OCI-LY3 (cell line): ENCODE measurements around the gene NUMBL.
"Not testable (repeated sequence)": the region's sequence is repeated elsewhere in the genome, so short reads cannot be mapped to it uniquely, and the experiment has no call there.

Source experiments
- H2AFZ ChIP-seq: fragments of 200-600, 300-600 bp; shearing (Covaris generic); 2 replicates; pipeline ENCODE4 v1.6.0; 2014; ENCODE audit warnings: antibody characterized with exemption, low read depth, low read length
- H3K27ac ChIP-seq: fragments of 200-600, 300-600 bp; sonication (generic); 2 replicates; pipeline ENCODE4 v1.5.1; 2014; ENCODE audit warnings: mild to moderate bottlenecking, low read length, moderate library complexity, mixed read lengths
- H3K27me3 ChIP-seq: fragments of 200-600, 300-600 bp; sonication (generic); 2 replicates; pipeline ENCODE4 v1.6.1; 2014; ENCODE audit warnings: low read depth, low read length, mixed read lengths
- H3K36me3 ChIP-seq: fragments of 200-600, 300-600 bp; sonication (generic); replicated peaks from 2 replicates; pipeline ENCODE3; 2014; ENCODE audit warnings: low read depth, low read length, mixed read lengths
- H3K4me1 ChIP-seq: fragments of 300-600, 200-600 bp; sonication (generic); 2 replicates; pipeline ENCODE4 v1.6.1; 2014; ENCODE audit warnings: low read length, mixed read lengths
- H3K4me2 ChIP-seq: fragments of 200-600, 300-600 bp; sonication (generic); 2 replicates; pipeline ENCODE4 v1.6.1; 2014; ENCODE audit warnings: low read length, mixed read lengths
- H3K4me3 ChIP-seq: fragments of 300-600, 200-600 bp; sonication (generic); 2 replicates; pipeline ENCODE4 v1.5.1; 2014; ENCODE audit warnings: antibody characterized with exemption, mild to moderate bottlenecking, low read length, moderate library complexity
- H3K79me2 ChIP-seq: fragments of 300-600, 200-600 bp; shearing (Covaris generic); 2 replicates; pipeline ENCODE4 v1.6.1; 2014; ENCODE audit warnings: mild to moderate bottlenecking, low read length, mixed read lengths
- H3K9ac ChIP-seq: fragments of 300-600, 200-600 bp; shearing (Covaris generic); 2 replicates; pipeline ENCODE4 v1.6.0; 2014; ENCODE audit warnings: mild to moderate bottlenecking, low read length, moderate library complexity
- H3K9me3 ChIP-seq: fragments of 200-600, 300-600 bp; shearing (Covaris generic); 2 replicates; pipeline ENCODE4 v1.6.1; 2014; ENCODE audit warnings: low read length, mixed read lengths; ENCODE audit not compliant: insufficient read depth
- H4K20me1 ChIP-seq: fragments of 200-600, 300-600 bp; sonication (generic); 2 replicates; pipeline ENCODE4 v1.6.1; 2016; ENCODE audit warnings: low read length, mixed read lengths; ENCODE audit not compliant: insufficient read depth
- EZH2phosphoT487 ChIP-seq: fragments of 200-600 bp; shearing (Covaris generic); IDR thresholded peaks from 2 replicates; pipeline ENCODE4 v1.6.1; 2018; ENCODE audit warnings: antibody characterized with exemption, mixed run types, low read depth
- TF ChIP-seq, protein P1 (sequence below): fragments of 200-600, 300-600 bp; sonication (generic); IDR thresholded peaks from 2 replicates; pipeline ENCODE4 v1.5.1; 2014; ENCODE audit warnings: antibody characterized with exemption, low read length, low read depth

Gene NUMBL

DNA sequence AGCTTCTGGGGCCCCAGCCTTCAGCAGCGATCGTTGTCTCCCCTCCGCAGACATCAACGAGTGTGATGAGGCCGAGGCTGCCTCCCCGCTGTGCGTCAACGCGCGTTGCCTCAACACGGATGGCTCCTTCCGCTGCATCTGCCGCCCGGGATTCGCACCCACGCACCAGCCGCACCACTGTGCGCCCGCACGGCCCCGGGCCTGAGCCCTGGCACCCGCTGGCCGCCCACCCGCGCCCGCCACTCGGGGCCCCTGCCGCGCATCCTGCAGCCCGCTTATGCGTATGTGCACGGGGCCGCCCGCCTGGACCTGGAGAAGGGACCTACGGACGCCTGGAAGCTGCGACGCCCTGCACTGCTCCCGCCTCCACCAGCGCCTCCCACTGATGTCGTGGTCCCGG is 61.1 kb downstream of the NUMBL start:
- Histone ChIP-seq H3K79me2 (no peaks in the 10 kb centered on the region), H2AFZ (no peak overlapping the region), H3K9me3 (no peaks in the 10 kb centered on the region), H3K4me2 (no peak overlapping the region), H3K36me3 (no peaks in the 10 kb centered on the region), H4K20me1 (no peaks in the 10 kb centered on the region), H3K27me3 (no peaks in the 10 kb centered on the region), H3K4me3 (no peak overlapping the region), H3K4me1 (no peaks in the 10 kb centered on the region), H3K27ac (no peak overlapping the region), H3K9ac (no peak overlapping the region)
- TF ChIP-seq, protein P1, sequence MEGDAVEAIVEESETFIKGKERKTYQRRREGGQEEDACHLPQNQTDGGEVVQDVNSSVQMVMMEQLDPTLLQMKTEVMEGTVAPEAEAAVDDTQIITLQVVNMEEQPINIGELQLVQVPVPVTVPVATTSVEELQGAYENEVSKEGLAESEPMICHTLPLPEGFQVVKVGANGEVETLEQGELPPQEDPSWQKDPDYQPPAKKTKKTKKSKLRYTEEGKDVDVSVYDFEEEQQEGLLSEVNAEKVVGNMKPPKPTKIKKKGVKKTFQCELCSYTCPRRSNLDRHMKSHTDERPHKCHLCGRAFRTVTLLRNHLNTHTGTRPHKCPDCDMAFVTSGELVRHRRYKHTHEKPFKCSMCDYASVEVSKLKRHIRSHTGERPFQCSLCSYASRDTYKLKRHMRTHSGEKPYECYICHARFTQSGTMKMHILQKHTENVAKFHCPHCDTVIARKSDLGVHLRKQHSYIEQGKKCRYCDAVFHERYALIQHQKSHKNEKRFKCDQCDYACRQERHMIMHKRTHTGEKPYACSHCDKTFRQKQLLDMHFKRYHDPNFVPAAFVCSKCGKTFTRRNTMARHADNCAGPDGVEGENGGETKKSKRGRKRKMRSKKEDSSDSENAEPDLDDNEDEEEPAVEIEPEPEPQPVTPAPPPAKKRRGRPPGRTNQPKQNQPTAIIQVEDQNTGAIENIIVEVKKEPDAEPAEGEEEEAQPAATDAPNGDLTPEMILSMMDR, result no peak
- TF ChIP-seq EZH2phosphoT487, result no peak

DNA sequence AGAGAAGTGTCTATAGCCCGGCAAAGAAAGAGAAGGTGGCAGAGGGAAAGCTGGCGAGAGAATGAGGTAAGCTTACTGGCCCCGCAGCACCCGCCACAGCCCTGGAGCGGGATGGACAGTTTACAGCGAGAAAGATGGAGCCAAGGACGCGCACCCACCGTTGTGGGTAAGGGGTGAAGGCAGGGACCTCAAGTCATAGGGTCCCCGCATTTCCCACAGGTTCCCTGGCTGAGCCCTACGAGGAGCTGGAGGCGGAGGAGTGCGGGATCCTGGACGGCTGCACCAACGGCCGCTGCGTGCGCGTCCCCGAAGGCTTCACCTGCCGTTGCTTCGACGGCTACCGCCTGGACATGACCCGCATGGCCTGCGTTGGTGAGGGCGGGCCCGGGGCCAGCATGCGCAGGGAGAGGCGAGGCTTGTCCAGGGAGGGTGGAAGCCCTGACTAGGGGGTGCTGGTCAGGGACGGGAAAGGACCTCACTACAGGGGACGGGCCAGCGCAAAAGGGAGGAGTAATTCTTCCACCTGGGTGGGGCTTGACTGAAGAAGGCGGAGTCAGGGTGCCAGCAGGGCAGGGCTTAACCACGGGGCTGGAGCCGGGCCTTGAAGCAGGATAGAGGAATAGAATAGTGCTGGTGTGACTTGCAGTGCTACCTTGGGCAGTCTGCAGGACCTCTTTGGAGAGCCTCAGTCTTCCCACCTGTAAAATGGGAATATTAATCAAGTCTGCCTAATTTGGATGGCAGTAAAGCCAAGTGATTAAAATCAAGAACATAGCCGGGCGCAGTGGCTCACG is 62.8 kb downstream of the NUMBL start:
- Histone ChIP-seq H3K9ac (no peak overlapping the region), H3K4me1 (no peaks in the 10 kb centered on the region), H2AFZ (no peak overlapping the region), H3K36me3 (no peaks in the 10 kb centered on the region), H3K27me3 (no peaks in the 10 kb centered on the region), H3K4me3 (no peak overlapping the region), H3K4me2 (no peak overlapping the region), H3K79me2 (no peaks in the 10 kb centered on the region), H4K20me1 (no peaks in the 10 kb centered on the region), H3K27ac (no peak overlapping the region), H3K9me3 (no peaks in the 10 kb centered on the region)
- TF ChIP-seq, protein P1, result no peak
- no peak for TF ChIP-seq EZH2phosphoT487

DNA sequence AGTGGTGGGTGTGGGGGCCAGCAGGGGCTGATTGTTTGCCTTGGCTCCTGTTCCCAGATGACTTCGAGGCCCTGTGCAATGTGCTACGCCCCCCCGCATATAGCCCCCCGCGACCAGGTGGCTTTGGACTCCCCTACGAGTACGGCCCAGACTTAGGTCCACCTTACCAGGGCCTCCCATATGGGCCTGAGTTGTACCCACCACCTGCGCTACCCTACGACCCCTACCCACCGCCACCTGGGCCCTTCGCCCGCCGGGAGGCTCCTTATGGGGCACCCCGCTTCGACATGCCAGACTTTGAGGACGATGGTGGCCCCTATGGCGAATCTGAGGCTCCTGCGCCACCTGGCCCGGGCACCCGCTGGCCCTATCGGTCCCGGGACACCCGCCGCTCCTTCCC is 63.5 kb downstream of the NUMBL start:
- Histone ChIP-seq H3K27me3 (no peaks in the 10 kb centered on the region), H4K20me1 (no peaks in the 10 kb centered on the region), H3K27ac (no peak overlapping the region), H3K36me3 (no peaks in the 10 kb centered on the region), H3K4me3 (no peak overlapping the region), H3K4me2 (no peak overlapping the region), H3K4me1 (no peaks in the 10 kb centered on the region), H3K9ac (no peak overlapping the region), H3K79me2 (no peaks in the 10 kb centered on the region), H2AFZ (no peak overlapping the region), H3K9me3 (no peaks in the 10 kb centered on the region)
- TF ChIP-seq, protein P1, result no peak
- TF ChIP-seq EZH2phosphoT487, result no peak

DNA sequence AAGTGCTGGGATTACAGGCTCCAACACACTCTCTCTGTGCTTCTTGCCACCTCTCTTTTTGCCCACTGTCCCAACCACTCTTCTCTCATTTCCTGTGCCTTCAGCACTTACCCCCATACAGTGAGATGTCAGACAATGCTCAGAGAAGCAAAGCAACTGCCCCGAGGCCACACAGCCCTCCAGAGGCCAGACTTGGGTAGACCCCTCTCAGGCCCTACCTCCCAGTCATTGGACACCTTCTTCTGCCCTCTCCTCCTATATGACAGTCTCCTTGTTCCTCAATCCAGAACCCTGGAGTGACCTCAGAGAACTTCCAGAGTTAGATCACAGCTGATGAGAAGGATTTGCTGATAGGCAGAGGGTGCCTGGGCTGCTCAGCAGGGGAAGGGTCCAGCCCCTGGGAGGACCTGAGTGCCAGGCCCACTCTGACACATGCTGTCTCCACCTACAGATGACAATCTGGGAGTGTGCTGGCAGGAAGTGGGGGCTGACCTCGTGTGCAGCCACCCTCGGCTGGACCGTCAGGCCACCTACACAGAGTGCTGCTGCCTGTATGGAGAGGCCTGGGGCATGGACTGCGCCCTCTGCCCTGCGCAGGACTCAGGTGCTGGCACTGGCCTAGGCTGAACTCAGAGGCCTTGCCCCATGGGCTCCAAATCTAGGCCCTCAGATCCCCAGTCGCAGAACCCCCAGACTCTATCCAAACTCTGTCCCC is 64.9 kb downstream of the NUMBL start:
- Histone ChIP-seq H3K27me3 (no peaks in the 10 kb centered on the region), H3K4me3 (no peak overlapping the region), H3K79me2 (no peaks in the 10 kb centered on the region), H3K9me3 (no peaks in the 10 kb centered on the region), H3K4me2 (no peak overlapping the region), H3K36me3 (peaks cover 4% of the 10 kb centered on the region), H3K27ac (no peak overlapping the region), H2AFZ (no peak overlapping the region), H3K9ac (no peak overlapping the region), H4K20me1 (no peaks in the 10 kb centered on the region), H3K4me1 (no peaks in the 10 kb centered on the region)
- TF ChIP-seq EZH2phosphoT487, result no peak
- TF ChIP-seq, protein P1, result no peak

DNA sequence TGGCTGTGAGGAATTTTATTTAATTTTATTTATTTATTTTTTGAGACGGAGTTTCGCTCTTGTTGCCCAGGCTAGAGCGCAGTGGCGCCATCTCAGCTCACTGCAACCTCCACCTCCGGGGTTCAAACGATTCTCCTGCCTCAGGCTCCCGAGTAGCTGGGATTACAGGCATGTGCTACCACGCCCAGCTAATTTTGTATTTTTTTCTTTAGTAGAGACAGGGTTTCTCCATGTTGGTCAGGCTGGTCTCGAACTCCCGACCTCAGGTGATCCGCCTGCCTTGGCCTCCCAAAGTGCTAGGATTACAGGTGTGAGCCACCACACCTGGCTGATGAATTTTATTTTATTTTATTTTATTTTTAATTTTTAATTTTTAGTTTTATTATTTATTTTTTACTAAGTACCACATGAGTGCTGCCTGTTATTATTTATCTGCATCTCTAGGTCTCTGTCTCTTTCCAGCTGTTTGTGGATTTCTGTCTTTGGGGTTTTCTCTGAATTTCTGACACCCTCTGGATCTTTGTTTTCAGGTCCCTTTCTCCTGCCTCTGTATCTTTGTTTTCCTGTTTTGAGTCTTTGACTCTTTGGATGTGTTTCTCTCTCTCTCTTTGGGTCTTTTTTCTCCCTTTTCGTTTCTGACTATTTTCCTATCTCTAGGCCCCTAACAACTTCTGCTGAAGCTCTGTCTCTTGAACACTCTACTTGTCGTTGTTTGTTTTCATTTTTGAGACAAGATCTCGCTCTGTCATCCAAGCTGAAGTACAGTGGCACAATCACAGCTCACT is 65.9 kb downstream of the NUMBL start:
- not testable (repeated sequence) for H3K4me2 ChIP-seq, H3K36me3 ChIP-seq, H3K9ac ChIP-seq, H3K4me1 ChIP-seq, H3K79me2 ChIP-seq, H3K27me3 ChIP-seq, H3K4me3 ChIP-seq, H2AFZ ChIP-seq, H4K20me1 ChIP-seq, H3K9me3 ChIP-seq, H3K27ac ChIP-seq
